SK-N-SH (cell line): ENCODE results near the gene ITGB5. TPM values are rescaled to one million over a fixed set of nuclear protein-coding genes. Genes with fewer than 3 reads are reported as not detected.

Experiments used
- CTCF ChIA-PET: fragments of 300-600, 350-600 bp; formaldehyde crosslinking; extraction: SDS; loops from one replicate; lab custom pipeline; 2021; lab: Yijun Ruan, JAX
- POLR2A ChIA-PET: fragments of 350-600 bp; sonication (Branson Sonifier 250); formaldehyde crosslinking; extraction: SDS; loops from one replicate; lab custom pipeline; 2020; ENCODE audit warnings: antibody characterized with exemption, inconsistent platforms; lab: Yijun Ruan, JAX
- DNase-seq: peaks from one replicate; pipeline ENCODE4 v3.0.0; 2012
- H2AFZ ChIP-seq: fragments of 200-600 bp; sonication (generic); 2 replicates; pipeline ENCODE4 v1.8.1; 2016; ENCODE audit warnings: antibody characterized with exemption, mild to moderate bottlenecking, low read depth
- H3F3A ChIP-seq: fragments of 200-600 bp; sonication (generic); replicated peaks from 2 replicates; pipeline ENCODE3; 2016; ENCODE audit warnings: antibody characterized with exemption, mild to moderate bottlenecking; ENCODE audit not compliant: insufficient read depth
- H3K27ac ChIP-seq, 2 experiments: fragments of 200-500 bp in 1 of 2; fragments of 200-600 bp in 1 of 2; sonication (Bioruptor generic) in 1 of 2; sonication (generic), shearing (Covaris generic) in 1 of 2; 2 replicates each; pipeline versions ENCODE4 v1.5.1 to v1.6.1; 2014 to 2016; ENCODE audit warnings: low read depth in 2 of 2, inconsistent platforms in 1 of 2, low read length in 1 of 2, mild to moderate bottlenecking in 1 of 2, mixed read lengths in 1 of 2
- H3K27me3 ChIP-seq: fragments of 200-600 bp; sonication (generic), shearing (Covaris generic); 2 replicates; pipeline ENCODE4 v1.6.1; 2016; ENCODE audit warnings: mixed run types; ENCODE audit not compliant: insufficient read depth
- H3K36me3 ChIP-seq, 2 experiments: fragments of 200-500 bp in 1 of 2; fragments of 200-600 bp in 1 of 2; sonication (Bioruptor generic) in 1 of 2; sonication (generic) in 1 of 2; replicated peaks in 1 of 2; 2 replicates each; pipeline versions ENCODE3 to v1.5.1; 2014 to 2016; ENCODE audit warnings: low read length in 1 of 2, mild to moderate bottlenecking in 1 of 2; ENCODE audit not compliant: insufficient read depth in 2 of 2, control insufficient read depth in 1 of 2
- H3K4me1 ChIP-seq, 2 experiments: fragments of 200-500 bp in 1 of 2; fragments of 200-600 bp in 1 of 2; sonication (Bioruptor generic) in 1 of 2; sonication (generic), shearing (Covaris generic) in 1 of 2; 2 replicates each; pipeline versions ENCODE4 v1.5.1 to v1.6.1; 2014 to 2016; ENCODE audit warnings: low read depth in 1 of 2, low read length in 1 of 2, mixed run types in 1 of 2; ENCODE audit not compliant: insufficient read depth in 2 of 2, control insufficient read depth in 1 of 2
- H3K4me2 ChIP-seq: fragments of 200-600 bp; sonication (generic), shearing (Covaris generic); 2 replicates; pipeline ENCODE4 v1.6.1; 2017; ENCODE audit warnings: mixed run types
- H3K4me3 ChIP-seq, 2 experiments: fragments of 200-500 bp in 1 of 2; fragments of 200-600 bp in 1 of 2; sonication (Bioruptor generic) in 1 of 2; sonication (generic), shearing (Covaris generic) in 1 of 2; 2 replicates each; pipeline versions ENCODE4 v1.5.1 to v1.8.1; 2014 to 2016; ENCODE audit warnings: low read depth in 2 of 2, inconsistent platforms in 1 of 2, low read length in 1 of 2, mild to moderate bottlenecking in 1 of 2, mixed read lengths in 1 of 2, moderate library complexity in 1 of 2
- H3K79me2 ChIP-seq: fragments of 200-600 bp; sonication (generic); 2 replicates; pipeline ENCODE4 v1.8.1; 2017; ENCODE audit warnings: mild to moderate bottlenecking; ENCODE audit not compliant: insufficient read depth
- H3K9ac ChIP-seq: fragments of 200-600 bp; sonication (generic); 2 replicates; pipeline ENCODE4 v1.6.1; 2017; ENCODE audit warnings: mixed run types
- H3K9me2 ChIP-seq: fragments of 200-600 bp; sonication (generic); 2 replicates; pipeline ENCODE4 v1.6.1; 2017; ENCODE audit warnings: mixed run types
- H3K9me3 ChIP-seq: fragments of 200-600 bp; sonication (generic); 2 replicates; pipeline ENCODE4 v1.6.1; 2017; ENCODE audit warnings: mixed run types, mild to moderate bottlenecking, moderate library complexity
- H4K20me1 ChIP-seq: fragments of 200-600 bp; sonication (generic); 2 replicates; pipeline ENCODE4 v1.6.1; 2017; ENCODE audit warnings: mild to moderate bottlenecking, mixed run types; ENCODE audit not compliant: insufficient read depth
- CHD2 ChIP-seq: fragments of 150-350 bp; IDR thresholded peaks from 2 replicates; pipeline ENCODE4 v1.6.1; 2018; ENCODE audit warnings: low read length; ENCODE audit not compliant: partially characterized antibody
- MEF2A ChIP-seq: IDR thresholded peaks from 2 replicates; pipeline ENCODE4 v1.4.0; 2012; ENCODE audit warnings: low read depth, borderline replicate concordance
- MXI1 ChIP-seq: IDR thresholded peaks from 2 replicates; pipeline ENCODE4 v1.6.1; 2012; ENCODE audit warnings: mild to moderate bottlenecking, low read depth, low read length, improper control_type of control experiment
- NFIC ChIP-seq: IDR thresholded peaks from 2 replicates; pipeline ENCODE4 v1.4.0; 2012; ENCODE audit warnings: borderline replicate concordance
- RXRA ChIP-seq: IDR thresholded peaks from 2 replicates; pipeline ENCODE4 v1.4.0; 2012; ENCODE audit warnings: low read depth, mild to moderate bottlenecking, borderline replicate concordance
- SIN3A ChIP-seq: IDR thresholded peaks from 2 replicates; pipeline ENCODE4 v1.6.1; 2012; ENCODE audit warnings: low read depth, mild to moderate bottlenecking, low read length, moderate library complexity, borderline replicate concordance
- TAF1 ChIP-seq: IDR thresholded peaks from 2 replicates; pipeline ENCODE4 v1.6.1; 2012; ENCODE audit warnings: low read depth, mild to moderate bottlenecking, low read length, moderate library complexity, borderline replicate concordance
- WGBS: methylation state at CpG from one replicate; pipeline ENCODE4 v1.1.6; 2017; ENCODE audit warnings: low lambda C conversion rate; 5-methylcytosine and 5-hydroxymethylcytosine counted together
- polyA plus RNA-seq, 3 experiments: library from polyadenylated mRNA; depleted of rRNA; stranded (reverse); fragments of >200 nt; gene quantifications; 2 replicates each; pipeline ENCODE4 v1.2.3, GENCODE V29; 2012
- TF ChIP-seq, protein P1 (sequence below): IDR thresholded peaks from 2 replicates; pipeline ENCODE4 v1.6.1; 2012; ENCODE audit warnings: mild to moderate bottlenecking, low read depth, low read length, moderate library complexity
- TF ChIP-seq, protein P2 (sequence below): fragments of 150-350 bp; IDR thresholded peaks from 2 replicates; pipeline ENCODE4 v1.6.1; 2017; ENCODE audit warnings: antibody characterized with exemption, low read length, low read depth, borderline replicate concordance
- TF ChIP-seq, protein P3 (sequence below): IDR thresholded peaks from 2 replicates; pipeline ENCODE4 v1.4.0; 2012; ENCODE audit warnings: low read depth

ITGB5 gene
- polyA plus RNA-seq, 1 of the 3 experiments (the other 2 are of a cell fraction), result 481 TPM

DNA sequence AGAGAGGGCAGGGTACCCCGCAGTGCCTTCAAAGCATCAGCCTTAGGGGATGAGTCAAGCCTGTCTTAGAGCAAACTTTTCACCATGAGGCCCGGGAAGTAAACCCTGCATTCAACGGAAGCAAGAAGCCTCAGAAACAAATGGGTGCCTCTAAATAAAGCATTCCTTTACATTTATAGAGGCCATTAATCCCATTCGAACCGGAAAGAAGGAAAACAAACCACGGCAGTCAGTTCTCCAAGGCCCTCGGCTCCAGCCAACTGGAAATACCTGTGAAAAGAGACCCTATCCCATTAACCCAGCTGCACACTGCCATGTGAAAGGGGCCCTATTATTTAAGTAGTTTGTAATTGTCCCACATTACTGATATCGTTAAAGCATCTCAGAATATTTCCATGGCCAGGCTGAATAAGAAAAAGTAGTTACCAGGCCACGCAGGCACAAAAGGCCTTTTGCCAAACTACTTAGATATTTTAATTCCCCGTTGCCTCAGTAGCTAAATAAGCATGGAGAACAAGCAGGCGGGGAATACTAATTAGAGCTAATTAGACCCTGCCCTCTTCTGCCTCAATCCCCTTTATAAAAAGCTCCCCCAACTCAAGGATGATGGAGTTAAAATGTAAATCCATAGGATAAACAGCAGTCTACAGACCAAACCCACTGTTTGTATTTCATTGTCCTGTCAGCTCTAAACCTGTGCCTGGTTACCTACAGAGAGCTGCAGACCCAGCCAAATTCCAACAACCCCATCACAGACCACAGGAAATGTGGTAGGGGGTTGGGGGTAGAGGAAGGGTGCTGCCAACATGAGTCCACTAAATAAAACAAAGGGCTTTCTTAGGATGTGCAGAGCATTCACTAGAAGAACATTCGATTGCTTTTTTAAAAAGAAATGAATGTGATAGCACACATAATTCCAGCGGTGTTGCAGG lies 4.1 kb downstream of the ITGB5 start (continued):
- TF ChIP-seq, protein P1, sequence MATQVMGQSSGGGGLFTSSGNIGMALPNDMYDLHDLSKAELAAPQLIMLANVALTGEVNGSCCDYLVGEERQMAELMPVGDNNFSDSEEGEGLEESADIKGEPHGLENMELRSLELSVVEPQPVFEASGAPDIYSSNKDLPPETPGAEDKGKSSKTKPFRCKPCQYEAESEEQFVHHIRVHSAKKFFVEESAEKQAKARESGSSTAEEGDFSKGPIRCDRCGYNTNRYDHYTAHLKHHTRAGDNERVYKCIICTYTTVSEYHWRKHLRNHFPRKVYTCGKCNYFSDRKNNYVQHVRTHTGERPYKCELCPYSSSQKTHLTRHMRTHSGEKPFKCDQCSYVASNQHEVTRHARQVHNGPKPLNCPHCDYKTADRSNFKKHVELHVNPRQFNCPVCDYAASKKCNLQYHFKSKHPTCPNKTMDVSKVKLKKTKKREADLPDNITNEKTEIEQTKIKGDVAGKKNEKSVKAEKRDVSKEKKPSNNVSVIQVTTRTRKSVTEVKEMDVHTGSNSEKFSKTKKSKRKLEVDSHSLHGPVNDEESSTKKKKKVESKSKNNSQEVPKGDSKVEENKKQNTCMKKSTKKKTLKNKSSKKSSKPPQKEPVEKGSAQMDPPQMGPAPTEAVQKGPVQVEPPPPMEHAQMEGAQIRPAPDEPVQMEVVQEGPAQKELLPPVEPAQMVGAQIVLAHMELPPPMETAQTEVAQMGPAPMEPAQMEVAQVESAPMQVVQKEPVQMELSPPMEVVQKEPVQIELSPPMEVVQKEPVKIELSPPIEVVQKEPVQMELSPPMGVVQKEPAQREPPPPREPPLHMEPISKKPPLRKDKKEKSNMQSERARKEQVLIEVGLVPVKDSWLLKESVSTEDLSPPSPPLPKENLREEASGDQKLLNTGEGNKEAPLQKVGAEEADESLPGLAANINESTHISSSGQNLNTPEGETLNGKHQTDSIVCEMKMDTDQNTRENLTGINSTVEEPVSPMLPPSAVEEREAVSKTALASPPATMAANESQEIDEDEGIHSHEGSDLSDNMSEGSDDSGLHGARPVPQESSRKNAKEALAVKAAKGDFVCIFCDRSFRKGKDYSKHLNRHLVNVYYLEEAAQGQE, result no peak

DNA sequence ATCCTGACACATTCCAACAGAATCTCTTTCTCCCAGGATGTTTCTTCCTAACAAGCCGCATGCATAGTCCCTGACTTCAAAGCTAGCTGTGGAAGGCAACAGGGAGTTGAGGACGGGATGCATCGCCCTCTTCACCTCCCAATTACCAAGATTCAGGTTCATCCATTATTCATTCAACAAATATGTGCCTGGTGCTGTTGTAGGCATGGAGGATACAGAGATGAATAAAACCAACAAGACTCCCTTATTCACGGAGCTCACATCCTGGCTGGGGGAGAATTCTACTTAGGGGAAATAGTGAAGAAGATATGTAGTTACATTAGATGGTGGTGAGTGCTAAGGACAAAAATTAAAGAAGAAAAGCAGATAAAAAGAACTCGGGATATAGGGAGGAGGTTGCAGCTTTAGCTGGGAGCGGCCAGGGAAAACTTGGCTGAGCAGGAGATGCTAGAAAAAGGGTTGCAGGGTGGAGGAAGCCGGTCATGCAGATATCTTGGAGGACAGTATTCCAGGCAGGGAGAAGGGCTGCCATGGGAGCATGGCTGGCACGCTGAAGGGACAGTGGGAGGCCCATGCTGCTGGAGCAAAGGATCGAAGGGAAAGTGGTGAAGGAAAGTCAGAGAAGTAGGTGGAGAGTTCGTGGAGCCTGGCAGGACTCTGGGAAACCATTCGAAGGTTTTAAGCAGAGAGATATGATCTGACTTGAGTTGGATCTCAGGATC lies 5.0 kb downstream of the ITGB5 start:
- peaks cover 31% of the 10 kb centered on the region for H3F3A ChIP-seq
- H3K36me3 ChIP-seq, result peaks cover 3 to 14% of the 10 kb centered on the region in 2 experiments
- no peak overlapping the region for H2AFZ ChIP-seq
- H3K79me2 ChIP-seq, result peaks cover 79% of the 10 kb centered on the region
- DNase-seq, result no peak
- TF ChIP-seq CHD2, result no peak
- TF ChIP-seq SIN3A, result no peak
- TF ChIP-seq MXI1, result no peak
- TF ChIP-seq TAF1, result no peak
- no peak for TF ChIP-seq NFIC
- TF ChIP-seq, protein P2, sequence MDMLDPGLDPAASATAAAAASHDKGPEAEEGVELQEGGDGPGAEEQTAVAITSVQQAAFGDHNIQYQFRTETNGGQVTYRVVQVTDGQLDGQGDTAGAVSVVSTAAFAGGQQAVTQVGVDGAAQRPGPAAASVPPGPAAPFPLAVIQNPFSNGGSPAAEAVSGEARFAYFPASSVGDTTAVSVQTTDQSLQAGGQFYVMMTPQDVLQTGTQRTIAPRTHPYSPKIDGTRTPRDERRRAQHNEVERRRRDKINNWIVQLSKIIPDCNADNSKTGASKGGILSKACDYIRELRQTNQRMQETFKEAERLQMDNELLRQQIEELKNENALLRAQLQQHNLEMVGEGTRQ, result no peak
- no peak for TF ChIP-seq RXRA
- TF ChIP-seq, protein P3, sequence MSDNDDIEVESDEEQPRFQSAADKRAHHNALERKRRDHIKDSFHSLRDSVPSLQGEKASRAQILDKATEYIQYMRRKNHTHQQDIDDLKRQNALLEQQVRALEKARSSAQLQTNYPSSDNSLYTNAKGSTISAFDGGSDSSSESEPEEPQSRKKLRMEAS, result no peak
- no peak for TF ChIP-seq MEF2A
- ChIA-PET CTCF (interaction anchor here (1.0 to 1.8 kb wide), 4 partner anchors 12 to 121 kb away, joined by 3 to 6 read pairs (median 4); no protein-coding TSS in a partner anchor), POLR2A (interaction anchor here (0.6 kb wide), 1 partner anchor 752 kb away, joined by 3 read pairs; no protein-coding TSS in a partner anchor)
- H3K9ac ChIP-seq, result no peak overlapping the region
- H3K4me2 ChIP-seq, result peak overlapping the region; percentile 84; the same call in 1 of the 2 replicates
- no peak overlapping the region for H3K4me3 ChIP-seq
- peak overlapping the region; percentile 16 to 59; a peak in 2 of 4 replicates for H3K27ac ChIP-seq
- WGBS, result 94% methylated on average over 11 of the region's 11 CpGs
- no peaks in the 10 kb centered on the region; the same call in 1 of the 2 replicates for H4K20me1 ChIP-seq
- no peaks in the 10 kb centered on the region for H3K9me2 ChIP-seq
- H3K4me1 ChIP-seq, result peaks cover 37 to 64% of the 10 kb centered on the region in 2 experiments
- H3K9me3 ChIP-seq, result no peaks in the 10 kb centered on the region
- no peaks in the 10 kb centered on the region for H3K27me3 ChIP-seq
